K562 (cell line): ENCODE data around the gene KCTD16. TPM values are rescaled to one million over a fixed set of nuclear protein-coding genes. Genes with fewer than 3 reads are reported as not detected.

Experiments
- ATAC-seq: fragments of 200-7000 bp; cut with Tn5 transposase; 3 replicates; pipeline ENCODE4 v1.9.1; 2020; ENCODE audit warnings: moderate library complexity
- BruUV-seq: library from RNA; stranded (reverse); fragments of 400-500 nt; replicated peaks from 2 replicates; lab custom pipeline; 2021; lab: Mats Ljungman, UMichigan
- CTCF ChIA-PET: fragments of 300-600 bp; formaldehyde crosslinking; extraction: SDS; loops from one replicate; lab custom pipeline; 2021; ENCODE audit warnings: low intra/inter-chr PET ratio; lab: Yijun Ruan, JAX
- POLR2A ChIA-PET: fragments of 300-600, 350-650 bp; sonication (Branson Sonifier 250); formaldehyde crosslinking; extraction: SDS; loops from one replicate; lab custom pipeline; 2021; ENCODE audit warnings: antibody characterized with exemption, inconsistent platforms; lab: Yijun Ruan, JAX
- DNase-seq, 4 experiments: peaks; one replicate each; pipeline versions ENCODE4 v3.0.0 to v3.0.0-alpha.2; 2011 to 2018; ENCODE audit warnings: low spot score in 3 of 4, mixed read lengths in 3 of 4; ENCODE audit errors: extremely low read depth in 1 of 4
- FAIRE-seq: peaks from 2 replicates; lab custom pipeline; 2011; peaks lifted over from hg19 to GRCh38; lab: Jason Lieb, UNC
- H2AFZ ChIP-seq: 2 replicates; pipeline ENCODE4 v1.6.0; 2011; ENCODE audit warnings: low read depth, low read length, control low read depth, inconsistent platforms
- H3K27ac ChIP-seq: fragments of 200-600 bp; 3 replicates; pipeline ENCODE4 v1.8.0; 2011; ENCODE audit warnings: low read depth, mild to moderate bottlenecking, control low read depth, inconsistent platforms, low read length, moderate library complexity, mixed read lengths; ENCODE audit errors: extremely low read depth
- H3K27me3 ChIP-seq, 2 experiments: fragments of 300-600 bp in 1 of 2; 2 replicates in 1 of 2; 3 replicates in 1 of 2; pipeline versions ENCODE4 v1.6.0 to v1.8.0; 2011; ENCODE audit warnings: inconsistent platforms in 2 of 2, low read length in 2 of 2, mild to moderate bottlenecking in 1 of 2, mixed read lengths in 1 of 2, moderate library complexity in 1 of 2; ENCODE audit not compliant: control insufficient read depth in 2 of 2, insufficient read depth in 2 of 2
- H3K36me3 ChIP-seq: fragments of 300-600 bp; 3 replicates; pipeline ENCODE4 v1.8.0; 2011; ENCODE audit warnings: mild to moderate bottlenecking, low read length, inconsistent platforms; ENCODE audit not compliant: control insufficient read depth, insufficient read depth
- H3K4me1 ChIP-seq, 2 experiments: fragments of 200-600 bp in 1 of 2; replicated peaks in 1 of 2; 2 replicates in 1 of 2; 3 replicates in 1 of 2; pipeline versions ENCODE4 v1.5.1 to v1.8.0; 2011; ENCODE audit warnings: inconsistent platforms in 2 of 2, low read length in 2 of 2, mild to moderate bottlenecking in 1 of 2, mixed read lengths in 1 of 2, moderate library complexity in 1 of 2; ENCODE audit not compliant: control insufficient read depth in 2 of 2, insufficient read depth in 2 of 2
- H3K4me2 ChIP-seq: 2 replicates; pipeline ENCODE4 v1.6.1; 2011; ENCODE audit warnings: low read length, control low read depth, inconsistent platforms, mixed read lengths; ENCODE audit not compliant: insufficient read depth
- H3K4me3 ChIP-seq: fragments of 200-600 bp; sonication (generic), shearing (Covaris generic); 2 replicates; pipeline ENCODE4 v1.5.1; 2016; ENCODE audit warnings: control low read depth, inconsistent platforms
- H3K79me2 ChIP-seq: fragments of 200-600 bp; 3 replicates; pipeline ENCODE4 v1.8.0; 2011; ENCODE audit warnings: low read length, inconsistent platforms; ENCODE audit not compliant: control insufficient read depth, insufficient read depth
- H3K9ac ChIP-seq, 2 experiments: 2 replicates each; pipeline versions ENCODE4 v1.6.0 to v1.6.1; 2011; ENCODE audit warnings: low read depth in 2 of 2, low read length in 2 of 2, control low read depth in 1 of 2, inconsistent platforms in 1 of 2, mild to moderate bottlenecking in 1 of 2, mixed read lengths in 1 of 2; ENCODE audit not compliant: insufficient read depth in 1 of 2
- H3K9me1 ChIP-seq: one replicate; pipeline ENCODE4 v1.6.0; 2011; ENCODE audit warnings: inconsistent platforms, mild to moderate bottlenecking, low read length, moderate library complexity; ENCODE audit not compliant: control insufficient read depth, insufficient read depth
- H3K9me3 ChIP-seq: replicated peaks from 2 replicates; pipeline ENCODE4 v1.5.1; 2011; ENCODE audit warnings: low read depth, low read length, inconsistent platforms; ENCODE audit not compliant: control insufficient read depth, insufficient read depth
- H4K20me1 ChIP-seq: replicated peaks from 2 replicates; pipeline ENCODE4 v1.6.1; 2011; ENCODE audit warnings: low read length, inconsistent platforms, mixed read lengths; ENCODE audit not compliant: control insufficient read depth, insufficient read depth
- DDX20 ChIP-seq: fragments of 450-650 bp; IDR thresholded peaks from 2 replicates; pipeline ENCODE4 v1.6.1; 2016; ENCODE audit warnings: missing genetic modification characterization, low read depth, mild to moderate bottlenecking, missing compliant biosample characterization, moderate library complexity
- E2F3 ChIP-seq: fragments of 250-450 bp; sonication (Bioruptor Pico); IDR thresholded peaks from 2 replicates; pipeline ENCODE4 v1.4.0; 2020; ENCODE audit warnings: mild to moderate bottlenecking
- ETV5 ChIP-seq: sonication (generic); formaldehyde crosslinking; IDR thresholded peaks from 2 replicates; pipeline ENCODE4 v1.4.0; 2020; ENCODE audit warnings: low read depth, mild to moderate bottlenecking, missing genetic modification reagents
- EWSR1 ChIP-seq: fragments of 450-650 bp; IDR thresholded peaks from 2 replicates; pipeline ENCODE4 v1.6.1; 2018; ENCODE audit warnings: borderline replicate concordance, mild to moderate bottlenecking, low read depth, moderate library complexity; ENCODE audit not compliant: partially characterized antibody
- KAT8 ChIP-seq: fragments of 450-650 bp; IDR thresholded peaks from 2 replicates; pipeline ENCODE4 v1.6.1; 2016; ENCODE audit warnings: low read depth, mild to moderate bottlenecking
- LCOR ChIP-seq: sonication (generic); formaldehyde crosslinking; IDR thresholded peaks from 2 replicates; pipeline ENCODE4 v1.8.0; 2022; ENCODE audit warnings: mild to moderate bottlenecking, missing genetic modification reagents
- MED1 ChIP-seq: sonication (generic); formaldehyde crosslinking; IDR thresholded peaks from 2 replicates; pipeline ENCODE4 v1.8.1; 2023; ENCODE audit warnings: missing genetic modification reagents, borderline replicate concordance
- PCBP1 ChIP-seq: fragments of 200-400 bp; formaldehyde crosslinking; IDR thresholded peaks from 2 replicates; pipeline ENCODE4 v1.6.1; 2018; ENCODE audit warnings: mild to moderate bottlenecking, low read depth, low read length; ENCODE audit not compliant: poor library complexity, severe bottlenecking
- PHB ChIP-seq: fragments of 250-450 bp; sonication (Bioruptor Pico); IDR thresholded peaks from 2 replicates; pipeline ENCODE4 v1.5.0; 2021
- POLR2G ChIP-seq: fragments of 200-400 bp; formaldehyde crosslinking; IDR thresholded peaks from 2 replicates; pipeline ENCODE4 v1.6.1; 2017; ENCODE audit warnings: low read depth, mild to moderate bottlenecking, antibody characterized with exemption, low read length, moderate library complexity
- SLC30A9 ChIP-seq: fragments of 250-450 bp; sonication (Bioruptor Pico); IDR thresholded peaks from 2 replicates; pipeline ENCODE4 v1.8.0; 2022; ENCODE audit warnings: mild to moderate bottlenecking, moderate library complexity
- SP1 ChIP-seq: sonication (generic); formaldehyde crosslinking; IDR thresholded peaks from 2 replicates; pipeline ENCODE4 v1.8.1; 2022; ENCODE audit warnings: mild to moderate bottlenecking, missing genetic modification reagents
- TAL1 ChIP-seq: fragments of 450-650 bp; IDR thresholded peaks from 2 replicates; pipeline ENCODE4 v1.6.1; 2016; ENCODE audit warnings: mild to moderate bottlenecking
- WHSC1 ChIP-seq: IDR thresholded peaks from one replicate; pipeline ENCODE4 v1.6.1; 2012; ENCODE audit warnings: low read length, control low read depth, inconsistent platforms
- ZFP1 ChIP-seq: fragments of 450-650 bp; formaldehyde crosslinking; IDR thresholded peaks from 2 replicates; pipeline ENCODE4 v1.4.0; 2020; ENCODE audit warnings: mild to moderate bottlenecking, mixed read lengths
- ZNF217 ChIP-seq: sonication (generic); formaldehyde crosslinking; IDR thresholded peaks from 2 replicates; pipeline ENCODE4 v1.8.0; 2022; ENCODE audit warnings: mild to moderate bottlenecking, missing genetic modification reagents
- ZNF232 ChIP-seq: sonication (generic); formaldehyde crosslinking; IDR thresholded peaks from 2 replicates; pipeline ENCODE4 v1.8.0; 2022; ENCODE audit warnings: mild to moderate bottlenecking, missing genetic modification reagents
- ZNF699 ChIP-seq: fragments of 250-450 bp; sonication (Bioruptor Pico); IDR thresholded peaks from 2 replicates; pipeline ENCODE4 v1.8.0; 2021; ENCODE audit warnings: mild to moderate bottlenecking, moderate library complexity; ENCODE audit not compliant: insufficient replicate concordance
- in situ Hi-C: fragments of 300-500 bp; cut with MboI; formaldehyde crosslinking; loops from 4 replicates; pipeline ENCODE4 v1.15.0; 2018; ENCODE audit warnings: inconsistent platforms, mixed read lengths
- intact Hi-C: fragments of 100-400 bp; cut with micrococcal nuclease; formaldehyde crosslinking; loops from 2 replicates; pipeline ENCODE4 v1.14.2; 2022
- polyA plus RNA-seq, 8 experiments: library from polyadenylated mRNA; depleted of rRNA in 4 of 8; stranded (reverse) in 5 of 8; unstranded in 3 of 8; fragments of >200 nt; fragmentation: Nextera tagmentation in 2 of 8; fragmentation: Illumina TruSeq in 1 of 8; extraction: Ambion mirVana in 2 of 8; extraction: Trizol in 1 of 8; gene quantifications; 2 replicates each; pipeline versions ENCODE4 v1.2.1 to v1.2.3, GENCODE V29; 2011 to 2014; ENCODE audit warnings: inconsistent platforms in 1 of 8, missing spikeins in 1 of 8
- total RNA-seq, 7 experiments: library from RNA; depleted of rRNA in 6 of 7; stranded (reverse); fragments of >200 nt in 6 of 7; fragmentation: Illumina TruSeq in 2 of 7; extraction: Trizol in 2 of 7; gene quantifications; 2 replicates each; pipeline versions ENCODE4 v1.2.1 to v1.2.3, GENCODE V29; 2011 to 2021; ENCODE audit warnings: low replicate concordance in 1 of 7

KCTD16 gene
- total and polyA plus RNA-seq, 9 of the 15 experiments (the other 6 are each of a cell fraction or from before 2014, with no cell fraction given): 0.04 TPM; not detected in 8

GRCh38 chr5:144331361-144331760 lies 160.7 kb downstream of the KCTD16 start:
- in situ Hi-C loops (no loop called here), intact Hi-C loops (no loop called here)
- Histone ChIP-seq H2AFZ (no peak overlapping the region), H3K4me3 (no peak overlapping the region), H4K20me1 (no peaks in the 10 kb centered on the region), H3K27ac (no peak overlapping the region), H3K79me2 (no peaks in the 10 kb centered on the region), H3K9me3 (no peaks in the 10 kb centered on the region; the same call in 1 of the 2 replicates), H3K9me1 (no peaks in the 10 kb centered on the region), H3K27me3 (no peaks in the 10 kb centered on the region), H3K36me3 (no peaks in the 10 kb centered on the region), H3K4me1 (no peaks in the 10 kb centered on the region), H3K4me2 (no peak overlapping the region), H3K9ac (no peak overlapping the region)
- no TSS peak for BruUV-seq
- no peak for ATAC-seq
- FAIRE-seq: no peak
- POLR2A ChIA-PET: no interaction called here
- no peak for DNase-seq
- CTCF ChIA-PET: no interaction called here
- TF ChIP-seq ETV5 (CRISPR knock-in tag): no peak
- no peak for TF ChIP-seq ZNF217 (CRISPR knock-in tag)
- no peak for TF ChIP-seq ZFP1
- TF ChIP-seq WHSC1: no peak
- no peak for TF ChIP-seq MED1
- TF ChIP-seq KAT8: no peak
- TF ChIP-seq SLC30A9 (CRISPR knock-in tag): no peak
- no peak for TF ChIP-seq POLR2G
- no peak for TF ChIP-seq ZNF232
- TF ChIP-seq DDX20: no peak
- TF ChIP-seq LCOR (CRISPR knock-in tag): no peak
- TF ChIP-seq E2F3: no peak
- TF ChIP-seq SP1 (CRISPR knock-in tag): no peak
- no peak for TF ChIP-seq ZNF699
- no peak for TF ChIP-seq PHB
- no peak for TF ChIP-seq EWSR1
- no peak for TF ChIP-seq TAL1
- no peak for TF ChIP-seq PCBP1
